IMR-90 (cell line): Measurements from ENCODE around the gene CARS2. TPM values are rescaled to one million over a fixed set of nuclear protein-coding genes. Genes with fewer than 3 reads are reported as not detected.

Experiments
- ATAC-seq: fragments of 200-7000 bp; cut with Tn5 transposase; 2 replicates; pipeline ENCODE4 v1.9.1; 2020; ENCODE audit warnings: low read depth, mild to moderate bottlenecking, moderate library complexity
- BruUV-seq: library from RNA; stranded (reverse); fragments of 400-500 nt; replicated peaks from 2 replicates; lab custom pipeline; 2021; lab: Mats Ljungman, UMichigan
- CTCF ChIA-PET: fragments of 300-600 bp; formaldehyde crosslinking; extraction: SDS; loops from one replicate; lab custom pipeline; 2021; ENCODE audit warnings: antibody characterized with exemption; lab: Yijun Ruan, JAX
- POLR2A ChIA-PET: fragments of 300-600 bp; sonication (Branson Sonifier 250); formaldehyde crosslinking; loops from one replicate; lab custom pipeline; 2022; ENCODE audit warnings: antibody characterized with exemption; ENCODE audit not compliant: unreplicated experiment; lab: Charles Lee
- DNase-seq: peaks from one replicate; pipeline ENCODE4 v3.0.0; 2013
- H2AFZ ChIP-seq: replicated peaks from 2 replicates; pipeline ENCODE3; 2013; ENCODE audit warnings: low read length, mild to moderate bottlenecking; ENCODE audit not compliant: poor library complexity
- H2AK5ac ChIP-seq: 2 replicates; pipeline ENCODE4 v1.6.1; 2013; ENCODE audit warnings: low read depth, low read length, inconsistent platforms
- H2AK9ac ChIP-seq: replicated peaks from 2 replicates; pipeline ENCODE3; 2013; ENCODE audit warnings: mild to moderate bottlenecking, low read depth, low read length, moderate library complexity; ENCODE audit not compliant: poor library complexity
- H2BK120ac ChIP-seq: 2 replicates; pipeline ENCODE4 v1.6.1; 2013; ENCODE audit warnings: low read depth, low read length, inconsistent platforms
- H2BK15ac ChIP-seq: 3 replicates; pipeline ENCODE4 v1.6.1; 2013; ENCODE audit warnings: low read depth, low read length, inconsistent platforms
- H2BK20ac ChIP-seq: 2 replicates; pipeline ENCODE4 v1.6.1; 2013; ENCODE audit warnings: low read depth, mild to moderate bottlenecking, inconsistent platforms, low read length, moderate library complexity
- H2BK5ac ChIP-seq: 2 replicates; pipeline ENCODE4 v1.6.1; 2013; ENCODE audit warnings: mild to moderate bottlenecking, low read depth, low read length, inconsistent platforms; ENCODE audit not compliant: poor library complexity, severe bottlenecking
- H3K14ac ChIP-seq: replicated peaks from 2 replicates; pipeline ENCODE4 v1.6.1; 2013; ENCODE audit warnings: low read depth, low read length, inconsistent platforms
- H3K18ac ChIP-seq: 2 replicates; pipeline ENCODE4 v1.6.1; 2013; ENCODE audit warnings: low read depth, low read length, control low read depth
- H3K23ac ChIP-seq: 2 replicates; pipeline ENCODE4 v1.6.1; 2013; ENCODE audit warnings: low read depth, low read length, inconsistent platforms
- H3K27ac ChIP-seq: 2 replicates; pipeline ENCODE4 v1.5.1; 2013; ENCODE audit warnings: mild to moderate bottlenecking, control low read depth, low read length; ENCODE audit not compliant: insufficient read depth
- H3K27me3 ChIP-seq: 2 replicates; pipeline ENCODE4 v1.6.1; 2013; ENCODE audit warnings: low read length; ENCODE audit not compliant: control insufficient read depth, insufficient read depth
- H3K36me3 ChIP-seq: 2 replicates; pipeline ENCODE4 v1.6.1; 2013; ENCODE audit warnings: low read length, mixed read lengths; ENCODE audit not compliant: control insufficient read depth, insufficient read depth
- H3K4ac ChIP-seq: 2 replicates; pipeline ENCODE4 v1.6.1; 2013; ENCODE audit warnings: low read depth, low read length, inconsistent platforms
- H3K4me1 ChIP-seq: 2 replicates; pipeline ENCODE4 v1.6.1; 2013; ENCODE audit warnings: low read length, mixed read lengths; ENCODE audit not compliant: control insufficient read depth, insufficient read depth
- H3K4me2 ChIP-seq: 2 replicates; pipeline ENCODE4 v1.6.1; 2013; ENCODE audit warnings: low read depth, mild to moderate bottlenecking, control low read depth, low read length, moderate library complexity
- H3K4me3 ChIP-seq: 2 replicates; pipeline ENCODE4 v1.5.1; 2013; ENCODE audit warnings: low read depth, mild to moderate bottlenecking, control low read depth, low read length, moderate library complexity; ENCODE audit not compliant: insufficient read depth
- H3K56ac ChIP-seq: 2 replicates; pipeline ENCODE4 v1.6.1; 2013; ENCODE audit warnings: low read length, inconsistent platforms; ENCODE audit not compliant: insufficient read depth; ENCODE audit errors: extremely low read depth
- H3K79me1 ChIP-seq, 2 experiments: 2 replicates each; pipeline ENCODE4 v1.6.1; 2013; ENCODE audit warnings: low read length in 2 of 2, inconsistent platforms in 1 of 2, low read depth in 1 of 2
- H3K9ac ChIP-seq: 2 replicates; pipeline ENCODE4 v1.6.1; 2013; ENCODE audit warnings: low read depth, low read length, control low read depth
- H3K9me1 ChIP-seq: 2 replicates; pipeline ENCODE4 v1.6.1; 2013; ENCODE audit warnings: low read length, inconsistent platforms; ENCODE audit not compliant: insufficient read depth
- H3K9me3 ChIP-seq: 2 replicates; pipeline ENCODE4 v1.6.1; 2013; ENCODE audit warnings: low read length; ENCODE audit not compliant: control insufficient read depth, insufficient read depth
- H4K20me1 ChIP-seq: 2 replicates; pipeline ENCODE4 v1.6.1; 2013; ENCODE audit warnings: low read length, inconsistent platforms; ENCODE audit not compliant: insufficient read depth
- H4K5ac ChIP-seq: 2 replicates; pipeline ENCODE4 v1.6.1; 2013; ENCODE audit warnings: mild to moderate bottlenecking, low read depth, low read length, control low read depth
- H4K8ac ChIP-seq, 2 experiments: 2 replicates each; pipeline ENCODE4 v1.6.1; 2013; ENCODE audit warnings: low read depth in 2 of 2, low read length in 2 of 2, control low read depth in 1 of 2, inconsistent platforms in 1 of 2
- H4K91ac ChIP-seq: 2 replicates; pipeline ENCODE4 v1.6.1; 2013; ENCODE audit warnings: low read depth, low read length, inconsistent platforms; ENCODE audit not compliant: insufficient read depth
- CEBPB ChIP-seq: IDR thresholded peaks from 2 replicates; pipeline ENCODE4 v1.6.1; 2012; ENCODE audit warnings: low read depth, low read length, improper control_type of control experiment
- CHD1 ChIP-seq: IDR thresholded peaks from 2 replicates; pipeline ENCODE4 v1.6.1; 2012; ENCODE audit warnings: low read depth, low read length, improper control_type of control experiment
- FOS ChIP-seq: fragments of 150-350 bp; IDR thresholded peaks from 2 replicates; pipeline ENCODE4 v1.6.1; 2016; ENCODE audit warnings: low read depth, low read length
- MAZ ChIP-seq: IDR thresholded peaks from 2 replicates; pipeline ENCODE4 v1.6.1; 2012; ENCODE audit warnings: low read depth, mild to moderate bottlenecking, low read length, improper control_type of control experiment, moderate library complexity, borderline replicate concordance
- WGBS, 2 experiments: methylation state at CpG; one replicate each; pipeline versions ENCODE4 v1.1.5 to v1.1.7; 2013; ENCODE audit warnings: missing lambda C conversion rate in 2 of 2; ENCODE audit not compliant: insufficient read length in 1 of 2; ENCODE audit errors: extremely low coverage in 2 of 2; 5-methylcytosine and 5-hydroxymethylcytosine counted together
- dilution Hi-C: fragments of 300-500 bp; cut with HindIII; formaldehyde crosslinking; loops from one replicate; pipeline ENCODE4 v1.14.3; 2018; ENCODE audit warnings: low sequenced_read_pairs; ENCODE audit not compliant: unreplicated experiment
- in situ Hi-C: fragments of 300-500 bp; cut with MboI; formaldehyde crosslinking; loops from 3 replicates; pipeline ENCODE4 v1.14.3; 2019; ENCODE audit warnings: low sequenced_read_pairs, inconsistent platforms, mixed read lengths
- intact Hi-C: fragments of 100-400 bp; cut with micrococcal nuclease; formaldehyde crosslinking; loops from 2 replicates; pipeline ENCODE4 v1.10.0; 2022
- polyA plus RNA-seq, 3 experiments: library from polyadenylated mRNA; depleted of rRNA; stranded (reverse); fragments of >200 nt; gene quantifications; 2 replicates each; pipeline ENCODE4 v1.2.3, GENCODE V29; 2012; ENCODE audit warnings: low replicate concordance in 1 of 3
- total RNA-seq: library from RNA; depleted of rRNA; stranded (reverse); fragments of >200 nt; gene quantifications from 2 replicates; pipeline ENCODE4 v1.2.3, GENCODE V29; 2012

CARS2 gene
- total and polyA plus RNA-seq, 2 of the 4 experiments (the other 2 are of a cell fraction) = 76.2 to 76.4 TPM

- WGBS, 2 experiments = 90% methylated on average over 14 of the region's 23 CpGs; no CpG with 5 or more reads in 1 of the 2 experiments
- peaks cover 80% of the 10 kb centered on the region for H3K36me3 ChIP-seq
- no peak overlapping the region for H2AFZ ChIP-seq
- H3K4me3 ChIP-seq = no peak overlapping the region
- CTCF ChIA-PET = no interaction called here
- BruUV-seq = no TSS peak
- intact Hi-C loops (no loop called here), in situ Hi-C loops (no loop called here), dilution Hi-C loops (no loop called here)
- H3K27ac ChIP-seq = no peak overlapping the region
- H3K4me1 ChIP-seq = peaks cover 5% of the 10 kb centered on the region; the same call in 1 of the 2 replicates
- H2AK5ac ChIP-seq = no peak overlapping the region
- no peak overlapping the region for H3K4ac ChIP-seq
- no peak overlapping the region for H3K14ac ChIP-seq
- H4K20me1 ChIP-seq = peaks cover 44% of the 10 kb centered on the region
- H3K27me3 ChIP-seq = no peaks in the 10 kb centered on the region
- H3K56ac ChIP-seq = no peak overlapping the region
- no peak overlapping the region for H2BK15ac ChIP-seq
- H3K9ac ChIP-seq = no peak overlapping the region
- no peak overlapping the region for H3K4me2 ChIP-seq
- H2AK9ac ChIP-seq = no peak overlapping the region
- POLR2A ChIA-PET = no interaction called here
- H4K91ac ChIP-seq = no peak overlapping the region
- H2BK5ac ChIP-seq = no peak overlapping the region
- H2BK120ac ChIP-seq = no peak overlapping the region
- no peak overlapping the region for H3K23ac ChIP-seq
- no peak for ATAC-seq
- peaks cover 14 to 49% of the 10 kb centered on the region in 2 experiments for H3K79me1 ChIP-seq
- H4K5ac ChIP-seq = no peak overlapping the region
- DNase-seq = no peak
- H3K18ac ChIP-seq = no peak overlapping the region
- H4K8ac ChIP-seq = no peak overlapping the region
- H3K9me1 ChIP-seq = peaks cover 24% of the 10 kb centered on the region
- no peaks in the 10 kb centered on the region for H3K9me3 ChIP-seq
- H2BK20ac ChIP-seq = no peak overlapping the region
- TF ChIP-seq MAZ (no peak), CEBPB (no peak), FOS (no peak), CHD1 (no peak)
Measured at GRCh38 chr13:110638257-110638656, 67.7 kb downstream of the CARS2 start.
